ENCODE results near the gene TPPP3. TPM values are rescaled to one million over a fixed set of nuclear protein-coding genes. Genes with fewer than 3 reads are reported as not detected.
"Not testable (repeated sequence)": the region's sequence is repeated elsewhere in the genome, so short reads cannot be mapped to it uniquely, and the experiment has no call there.

TPPP3 gene
- total and polyA plus RNA-seq, 2 donors (not counting 3 experiments of a cell fraction or from before 2014, with no cell fraction given): 0.33 to 1.3 TPM

DNA sequence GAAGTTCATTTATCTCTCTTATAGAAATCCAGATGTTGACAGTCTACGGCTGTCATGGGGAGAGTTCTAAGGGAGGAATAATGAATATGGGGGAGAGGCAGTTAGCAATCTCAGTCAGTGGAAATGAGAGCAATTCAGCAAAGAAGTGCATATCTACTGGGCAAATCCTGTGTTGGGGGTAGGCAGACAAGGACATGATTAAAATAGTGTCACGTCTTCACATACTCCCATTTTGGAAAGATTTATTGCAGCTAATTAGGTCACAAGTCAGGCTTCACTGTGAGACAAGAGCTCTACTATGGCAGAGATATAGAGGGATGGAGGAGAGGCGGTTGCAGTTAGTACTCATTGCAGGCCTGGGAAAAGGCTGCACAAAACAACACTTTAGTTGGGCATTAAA lies 36.9 kb downstream of the TPPP3 start:
- Histone ChIP-seq H3K9me3 (replicated peaks; ENCODE audit: control insufficient read depth, insufficient read depth, low read length) (no peaks in the 10 kb centered on the region), H2AFZ (ENCODE audit: low read depth, low read length) (no peak overlapping the region), H3K27me3 (ENCODE audit: control insufficient read depth in 2 of 2, insufficient read depth in 2 of 2, low read length in 2 of 2) (peaks cover 0 to 2% of the 10 kb centered on the region in 2 experiments), H3K9me1 (replicated peaks; ENCODE audit: control insufficient read depth, extremely low read depth, insufficient read depth, low read length) (no peaks in the 10 kb centered on the region), H3K79me2 (ENCODE audit: control insufficient read depth, insufficient read depth, low read length) (no peaks in the 10 kb centered on the region), H3K36me3 (ENCODE audit: control insufficient read depth in 2 of 2, extremely low read depth in 1 of 2, insufficient read depth in 2 of 2, low read length in 2 of 2) (no peaks in the 10 kb centered on the region), H3K4me1 (ENCODE audit: control insufficient read depth, extremely low read depth, insufficient read depth, low read length) (peaks cover 2% of the 10 kb centered on the region), H4K20me1 (replicated peaks; ENCODE audit: control insufficient read depth, extremely low read depth, insufficient read depth, low read length) (no peaks in the 10 kb centered on the region), H3K4me2 (ENCODE audit: insufficient read depth, low read length) (no peak overlapping the region), H3K27ac (ENCODE audit: insufficient read depth, low read depth, low read length) (no peak overlapping the region), H3K4me3 (replicated peaks in 1 of 3; ENCODE audit: insufficient read depth in 1 of 3, low read depth in 1 of 3, low read length in 3 of 3) (no peak overlapping the region), H3K9ac (replicated peaks; ENCODE audit: extremely low read depth, insufficient read depth, low read length) (no peak overlapping the region)
- ChIA-PET CTCF (interaction anchor here (0.8 to 2.3 kb wide), 4 partner anchors 8 to 43 kb away, joined by 3 to 9 read pairs (median 6); partner anchors contain the start of genes KCTD19 and LRRC36), POLR2A (no interaction called here)
- intact Hi-C loops (cut with micrococcal nuclease): no loop called here
- no peak for DNase-seq (ENCODE audit: low read depth, low spot score)
- dilution Hi-C loops (cut with MboI; ENCODE audit: extremely low pct_ligation_motif_present, low sequenced_read_pairs): no loop called here
- no peak for FAIRE-seq
- no TSS peak for BruUV-seq (replicated peaks)
- TF ChIP-seq FOS (IDR thresholded peaks at IDR 0.05; ENCODE audit: borderline replicate concordance, insufficient read depth, low read length) (no peak), POLR2AphosphoS5 (IDR thresholded peaks at IDR 0.05; ENCODE audit: insufficient read depth, low read depth, low read length) (no peak), MYC (IDR thresholded peaks at IDR 0.05; ENCODE audit: low read depth, low read length) (no peak), JUN (IDR thresholded peaks at IDR 0.05; ENCODE audit: borderline replicate concordance, insufficient read depth, insufficient read length, low read depth) (no peak), POLR2A (IDR thresholded peaks at IDR 0.05; ENCODE audit: low read depth, low read length) (no peak), GATA2 (IDR thresholded peaks at IDR 0.05; ENCODE audit: insufficient read depth, insufficient read length, low read depth, low read length) (no peak), EZH2 (IDR thresholded peaks at IDR 0.05; ENCODE audit: borderline replicate concordance, low read depth, low read length, severe bottlenecking) (no peak)
- TF ChIP-seq, protein P1, sequence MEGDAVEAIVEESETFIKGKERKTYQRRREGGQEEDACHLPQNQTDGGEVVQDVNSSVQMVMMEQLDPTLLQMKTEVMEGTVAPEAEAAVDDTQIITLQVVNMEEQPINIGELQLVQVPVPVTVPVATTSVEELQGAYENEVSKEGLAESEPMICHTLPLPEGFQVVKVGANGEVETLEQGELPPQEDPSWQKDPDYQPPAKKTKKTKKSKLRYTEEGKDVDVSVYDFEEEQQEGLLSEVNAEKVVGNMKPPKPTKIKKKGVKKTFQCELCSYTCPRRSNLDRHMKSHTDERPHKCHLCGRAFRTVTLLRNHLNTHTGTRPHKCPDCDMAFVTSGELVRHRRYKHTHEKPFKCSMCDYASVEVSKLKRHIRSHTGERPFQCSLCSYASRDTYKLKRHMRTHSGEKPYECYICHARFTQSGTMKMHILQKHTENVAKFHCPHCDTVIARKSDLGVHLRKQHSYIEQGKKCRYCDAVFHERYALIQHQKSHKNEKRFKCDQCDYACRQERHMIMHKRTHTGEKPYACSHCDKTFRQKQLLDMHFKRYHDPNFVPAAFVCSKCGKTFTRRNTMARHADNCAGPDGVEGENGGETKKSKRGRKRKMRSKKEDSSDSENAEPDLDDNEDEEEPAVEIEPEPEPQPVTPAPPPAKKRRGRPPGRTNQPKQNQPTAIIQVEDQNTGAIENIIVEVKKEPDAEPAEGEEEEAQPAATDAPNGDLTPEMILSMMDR (IDR thresholded peaks at IDR 0.05; ENCODE audit: extremely low read depth in 1 of 2, insufficient read depth in 1 of 2, low read depth in 1 of 2, low read length in 2 of 2): no peak
- TF ChIP-seq, protein P2, sequence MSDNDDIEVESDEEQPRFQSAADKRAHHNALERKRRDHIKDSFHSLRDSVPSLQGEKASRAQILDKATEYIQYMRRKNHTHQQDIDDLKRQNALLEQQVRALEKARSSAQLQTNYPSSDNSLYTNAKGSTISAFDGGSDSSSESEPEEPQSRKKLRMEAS (IDR thresholded peaks at IDR 0.05; ENCODE audit: insufficient read depth, insufficient read length): no peak

DNA sequence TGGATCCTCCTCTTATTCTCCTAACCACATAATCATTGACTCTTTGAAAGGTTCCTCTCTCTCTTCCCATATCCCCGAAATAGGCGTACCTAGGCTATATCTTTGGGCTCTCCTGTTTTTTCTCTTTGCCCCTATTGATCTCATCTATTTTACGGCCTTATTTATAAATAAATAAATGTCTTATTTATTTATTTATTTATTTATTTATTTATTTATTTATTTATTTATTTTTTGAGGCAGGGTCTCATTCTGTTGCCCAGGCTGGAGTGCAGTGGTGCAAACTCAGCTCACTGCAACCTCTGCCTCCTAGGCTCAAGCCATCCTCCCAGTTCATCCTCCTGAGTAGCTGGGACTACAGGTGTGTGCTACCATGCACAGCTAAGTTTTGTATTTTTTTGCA lies 40.8 kb downstream of the TPPP3 start:
- H3K9me1 ChIP-seq (replicated peaks; ENCODE audit: control insufficient read depth, extremely low read depth, insufficient read depth, low read length); dilution Hi-C loops (cut with MboI; ENCODE audit: extremely low pct_ligation_motif_present, low sequenced_read_pairs); FAIRE-seq; POLR2A ChIA-PET; H3K4me1 ChIP-seq (ENCODE audit: control insufficient read depth, extremely low read depth, insufficient read depth, low read length); H3K4me2 ChIP-seq (ENCODE audit: insufficient read depth, low read length); H3K9ac ChIP-seq (replicated peaks; ENCODE audit: extremely low read depth, insufficient read depth, low read length); H3K4me3 ChIP-seq (replicated peaks in 1 of 3; ENCODE audit: insufficient read depth in 1 of 3, low read depth in 1 of 3, low read length in 3 of 3); DNase-seq (ENCODE audit: low read depth, low spot score); H3K9me3 ChIP-seq (replicated peaks; ENCODE audit: control insufficient read depth, insufficient read depth, low read length); H3K27ac ChIP-seq (ENCODE audit: insufficient read depth, low read depth, low read length); H2AFZ ChIP-seq (ENCODE audit: low read depth, low read length); H3K36me3 ChIP-seq (ENCODE audit: control insufficient read depth in 2 of 2, extremely low read depth in 1 of 2, insufficient read depth in 2 of 2, low read length in 2 of 2); H4K20me1 ChIP-seq (replicated peaks; ENCODE audit: control insufficient read depth, extremely low read depth, insufficient read depth, low read length); H3K79me2 ChIP-seq (ENCODE audit: control insufficient read depth, insufficient read depth, low read length); H3K27me3 ChIP-seq (ENCODE audit: control insufficient read depth in 2 of 2, insufficient read depth in 2 of 2, low read length in 2 of 2); BruUV-seq (replicated peaks); intact Hi-C loops (cut with micrococcal nuclease): not testable (repeated sequence)
- CTCF ChIA-PET: interaction anchor here (0.8 to 2.4 kb wide), 10 partner anchors 8 to 113 kb away, joined by 3 to 10 read pairs (median 4); partner anchors contain the start of genes HSD11B2, KCTD19 and LRRC36

Measured in endothelial cell of umbilical vein (primary cell).